ENCODE data around the gene WNT2. TPM values are rescaled to one million over a fixed set of nuclear protein-coding genes. Genes with fewer than 3 reads are reported as not detected.

WNT2 gene
- total RNA-seq, 4 donors from 2014 or later = not detected

DNA sequence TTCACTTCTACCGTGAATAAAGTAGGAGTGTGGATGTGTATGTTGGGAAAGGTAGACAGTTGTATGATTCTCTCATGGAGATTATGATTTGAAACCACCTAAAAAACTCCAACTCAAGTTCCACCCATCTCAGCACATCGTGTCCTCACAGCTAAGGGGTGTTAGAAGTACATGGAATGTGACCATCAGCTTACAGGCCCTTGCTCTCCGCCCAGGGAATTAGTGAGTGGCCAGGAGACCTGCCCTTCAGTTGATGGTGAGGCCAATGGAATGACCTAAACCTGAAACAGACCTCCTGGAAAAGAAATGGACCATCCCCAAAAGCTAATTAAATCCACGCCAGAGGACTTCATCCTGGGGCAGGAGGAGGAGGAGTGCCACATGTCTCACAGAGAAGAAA lies 2.1 kb upstream of the WNT2 start:
- intact Hi-C loops (cut with DNase I; ENCODE audit: low total_unique reads) = no loop called here
- in situ Hi-C loops (cut with MboI; ENCODE audit: low pct_ligation_motif_present in 1 of 4, low pct_unique_long_range_greater_than_20kb in 1 of 4, low sequenced_read_pairs in 3 of 4) = no loop called here
- Histone ChIP-seq H3K27me3 (peaks cover 51% of the 10 kb centered on the region), H3K27ac (no peak overlapping the region), H3K36me3 (no peaks in the 10 kb centered on the region), H3K4me3 (no peak overlapping the region), H3K9me3 (no peaks in the 10 kb centered on the region), H3K4me1 (peaks cover 0 to 22% (median 15%) of the 10 kb centered on the region in 4 donors)
- no peak for TF ChIP-seq EP300 (IDR thresholded peaks at IDR 0.05; ENCODE audit: low read depth)
- no peak for TF ChIP-seq POLR2AphosphoS5 (IDR thresholded peaks at IDR 0.05)
- TF ChIP-seq POLR2A (IDR thresholded peaks at IDR 0.05) = no peak
- TF ChIP-seq CTCF (IDR thresholded peaks at IDR 0.05) = no peak
- DNase-seq = no peak
- 50 to 61% methylated on average over 3 to 4 of the region's 4 CpGs for WGBS, 2 donors (ENCODE audit: low coverage in 1 of 2)

GRCh38 chr7:117323851-117324711 lies 1.2 kb upstream of the WNT2 start:
- 7% methylated on average over 44 of the region's 67 CpGs; no CpG with 5 or more reads in 1 of the 2 donors for WGBS, 2 donors (ENCODE audit: low coverage in 1 of 2)
- intact Hi-C loops (cut with DNase I; ENCODE audit: low total_unique reads) = no loop called here

DNA sequence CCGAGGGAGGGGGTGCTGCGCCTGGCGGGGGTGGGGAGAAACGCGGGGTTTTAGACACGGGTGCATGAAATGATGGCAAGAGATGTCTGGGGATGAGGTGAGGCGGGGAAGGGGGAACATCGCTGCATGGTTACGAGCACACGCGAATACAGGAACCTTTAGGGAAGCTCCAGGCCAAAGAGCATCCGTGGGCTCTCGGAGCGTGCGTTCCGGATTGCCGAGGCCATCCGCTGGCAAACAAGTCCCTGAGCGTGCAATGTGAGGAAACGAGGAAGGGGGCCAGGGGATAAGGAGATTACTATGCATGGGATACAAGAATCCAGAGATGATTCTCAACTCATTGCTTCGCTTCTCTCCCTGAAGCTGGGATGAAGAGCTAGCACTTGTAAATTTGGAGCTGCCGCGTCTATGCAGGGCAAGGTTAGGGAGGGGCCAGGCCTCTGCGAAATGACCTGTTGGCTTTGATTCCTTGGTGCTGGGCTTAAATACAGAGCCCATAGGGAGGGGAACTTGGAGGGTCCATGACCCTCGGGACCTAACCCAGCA lies 520 bp upstream of the WNT2 start:
- 0 to 8% methylated on average over 12 to 25 of the region's 25 CpGs for WGBS, 2 donors (ENCODE audit: low coverage in 1 of 2)
- Histone ChIP-seq H3K27ac (no peak overlapping the region), H3K36me3 (no peaks in the 10 kb centered on the region), H3K27me3 (peaks cover 55% of the 10 kb centered on the region), H3K4me3 (peak overlapping the region in 2 of 4 donors; percentile 22 to 38), H3K9me3 (no peaks in the 10 kb centered on the region), H3K4me1 (peaks cover 0 to 22% (median 15%) of the 10 kb centered on the region in 4 donors)
- intact Hi-C loops (cut with DNase I; ENCODE audit: low total_unique reads) (no loop called here), in situ Hi-C loops (cut with MboI; ENCODE audit: low pct_ligation_motif_present in 1 of 4, low pct_unique_long_range_greater_than_20kb in 1 of 4, low sequenced_read_pairs in 3 of 4) (no loop called here)
- no peak for DNase-seq
- no peak for TF ChIP-seq EP300 (IDR thresholded peaks at IDR 0.05; ENCODE audit: low read depth)
- no peak for TF ChIP-seq CTCF (IDR thresholded peaks at IDR 0.05)
- TF ChIP-seq POLR2A (IDR thresholded peaks at IDR 0.05) = no peak
- no peak for TF ChIP-seq POLR2AphosphoS5 (IDR thresholded peaks at IDR 0.05)

More at GRCh38 chr7:117323851-117324711, 1.2 kb upstream of the WNT2 start:
- Histone ChIP-seq H3K27ac (no peak overlapping the region), H3K4me1 (peaks cover 0 to 22% (median 15%) of the 10 kb centered on the region in 4 donors), H3K36me3 (no peaks in the 10 kb centered on the region), H3K27me3 (peaks cover 51% of the 10 kb centered on the region), H3K9me3 (no peaks in the 10 kb centered on the region), H3K4me3 (peak overlapping the region in 2 of 4 donors; percentile 22 to 38)
- DNase-seq = no peak
- in situ Hi-C loops (cut with MboI; ENCODE audit: low pct_ligation_motif_present in 1 of 4, low pct_unique_long_range_greater_than_20kb in 1 of 4, low sequenced_read_pairs in 3 of 4) = no loop called here
- TF ChIP-seq CTCF (IDR thresholded peaks at IDR 0.05) = no peak
- no peak for TF ChIP-seq POLR2A (IDR thresholded peaks at IDR 0.05)
- TF ChIP-seq EP300 (IDR thresholded peaks at IDR 0.05; ENCODE audit: low read depth) = no peak
- TF ChIP-seq POLR2AphosphoS5 (IDR thresholded peaks at IDR 0.05) = no peak

DNA sequence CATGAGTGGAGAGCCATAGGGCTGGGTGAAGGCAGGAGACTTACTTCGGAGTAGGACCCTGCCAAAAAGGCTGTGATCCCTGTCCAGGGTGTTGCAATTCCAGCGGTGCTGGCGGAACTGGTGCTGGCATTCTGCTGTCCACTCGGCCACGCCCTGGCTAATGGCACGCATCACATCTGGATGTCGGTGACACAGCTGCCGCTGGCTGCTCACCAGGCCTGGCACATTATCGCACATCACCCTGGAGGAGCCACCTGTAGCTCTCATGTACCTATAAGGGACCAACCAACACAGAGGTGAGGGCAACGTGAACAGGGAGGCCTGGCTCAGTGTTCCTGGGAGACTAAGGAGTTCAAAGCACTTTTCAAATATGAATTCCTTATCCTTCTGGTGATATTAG lies 2.3 kb downstream of the WNT2 start:
- DNase-seq = no peak
- Histone ChIP-seq H3K4me3 (no peak overlapping the region), H3K4me1 (peaks cover 0 to 22% (median 15%) of the 10 kb centered on the region in 4 donors), H3K9me3 (no peaks in the 10 kb centered on the region), H3K27ac (no peak overlapping the region), H3K27me3 (peaks cover 57% of the 10 kb centered on the region), H3K36me3 (no peaks in the 10 kb centered on the region)
- intact Hi-C loops (cut with DNase I; ENCODE audit: low total_unique reads) (no loop called here), in situ Hi-C loops (cut with MboI; ENCODE audit: low pct_ligation_motif_present in 1 of 4, low pct_unique_long_range_greater_than_20kb in 1 of 4, low sequenced_read_pairs in 3 of 4) (no loop called here)
- WGBS, 2 donors (ENCODE audit: low coverage in 1 of 2) = 73 to 89% methylated on average over 2 to 10 of the region's 10 CpGs
- TF ChIP-seq EP300 (IDR thresholded peaks at IDR 0.05; ENCODE audit: low read depth) (no peak), POLR2AphosphoS5 (IDR thresholded peaks at IDR 0.05) (no peak), POLR2A (IDR thresholded peaks at IDR 0.05) (no peak), CTCF (IDR thresholded peaks at IDR 0.05) (no peak)

Measured in transverse colon (tissue), 4 donors.